ENCODE measurements around the gene ZC3H6. TPM values are rescaled to one million over a fixed set of nuclear protein-coding genes. Genes with fewer than 3 reads are reported as not detected.
"Not testable (repeated sequence)": the region's sequence is repeated elsewhere in the genome, so short reads cannot be mapped to it uniquely, and the experiment has no call there.

The ZC3H6 gene
- total RNA-seq, 3 donors from 2014 or later, result 8.8 to 20.3 (median 10.9) TPM

- DNase-seq, result no peak
- TF ChIP-seq, protein P1, sequence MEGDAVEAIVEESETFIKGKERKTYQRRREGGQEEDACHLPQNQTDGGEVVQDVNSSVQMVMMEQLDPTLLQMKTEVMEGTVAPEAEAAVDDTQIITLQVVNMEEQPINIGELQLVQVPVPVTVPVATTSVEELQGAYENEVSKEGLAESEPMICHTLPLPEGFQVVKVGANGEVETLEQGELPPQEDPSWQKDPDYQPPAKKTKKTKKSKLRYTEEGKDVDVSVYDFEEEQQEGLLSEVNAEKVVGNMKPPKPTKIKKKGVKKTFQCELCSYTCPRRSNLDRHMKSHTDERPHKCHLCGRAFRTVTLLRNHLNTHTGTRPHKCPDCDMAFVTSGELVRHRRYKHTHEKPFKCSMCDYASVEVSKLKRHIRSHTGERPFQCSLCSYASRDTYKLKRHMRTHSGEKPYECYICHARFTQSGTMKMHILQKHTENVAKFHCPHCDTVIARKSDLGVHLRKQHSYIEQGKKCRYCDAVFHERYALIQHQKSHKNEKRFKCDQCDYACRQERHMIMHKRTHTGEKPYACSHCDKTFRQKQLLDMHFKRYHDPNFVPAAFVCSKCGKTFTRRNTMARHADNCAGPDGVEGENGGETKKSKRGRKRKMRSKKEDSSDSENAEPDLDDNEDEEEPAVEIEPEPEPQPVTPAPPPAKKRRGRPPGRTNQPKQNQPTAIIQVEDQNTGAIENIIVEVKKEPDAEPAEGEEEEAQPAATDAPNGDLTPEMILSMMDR (IDR thresholded peaks at IDR 0.05), result no peak
- Histone ChIP-seq H3K36me3 (ENCODE audit: low read depth) (no peaks in the 10 kb centered on the region), H3K9me3 (no peaks in the 10 kb centered on the region), H3K4me1 (ENCODE audit: low read depth) (no peaks in the 10 kb centered on the region), H3K4me3 (no peak overlapping the region)
- no peak for ATAC-seq
- intact Hi-C loops (cut with DNase I, micrococcal nuclease), result no loop called here
Measured at GRCh38 chr2:112345030-112346027, 69.9 kb downstream of the ZC3H6 start.

GRCh38 chr2:112352292-112352691 is 76.9 kb downstream of the ZC3H6 start:
- H3K9me3 ChIP-seq; H3K36me3 ChIP-seq (ENCODE audit: low read depth); H3K4me1 ChIP-seq (ENCODE audit: low read depth); ATAC-seq; intact Hi-C loops (cut with DNase I, micrococcal nuclease); DNase-seq; H3K4me3 ChIP-seq: not testable (repeated sequence)

DNA sequence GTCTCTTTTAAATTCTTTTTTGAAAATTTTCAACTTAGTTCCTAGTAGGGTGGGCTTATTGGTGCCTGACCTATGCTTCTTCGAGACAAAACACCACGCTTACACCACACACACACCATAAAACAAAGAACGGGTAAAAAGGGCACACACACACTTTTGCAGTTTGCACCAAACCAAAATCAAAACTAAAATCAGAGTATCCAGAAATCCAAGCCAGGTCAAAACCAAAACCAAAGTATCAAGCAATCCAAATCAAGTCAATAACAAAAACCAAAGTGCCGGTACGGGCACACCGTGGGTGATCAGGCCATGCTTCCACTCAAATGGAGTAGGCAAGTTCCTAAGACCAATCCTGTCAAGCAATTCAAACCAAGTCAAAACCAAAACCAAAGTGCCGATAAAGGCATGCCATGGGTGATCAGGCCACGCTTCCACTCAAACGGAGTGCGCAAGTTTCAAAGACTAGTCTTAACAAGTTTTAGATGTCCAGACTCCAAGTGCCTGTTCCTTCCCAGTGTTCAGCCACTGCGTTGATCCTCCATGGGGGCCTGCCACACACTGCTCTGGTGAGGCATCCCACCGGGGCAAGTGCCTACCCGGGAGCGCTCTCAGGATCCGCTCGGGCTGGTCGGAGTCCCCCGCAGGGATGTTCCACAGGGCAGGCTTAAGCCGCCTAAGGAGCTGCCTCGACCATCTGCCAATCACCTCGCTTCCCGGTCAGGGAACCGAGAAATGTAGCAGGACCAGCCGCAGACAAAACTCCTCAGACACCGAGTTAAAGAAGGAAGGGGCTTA is 77.6 kb downstream of the ZC3H6 start:
- H3K9me3 ChIP-seq; H3K4me1 ChIP-seq (ENCODE audit: low read depth); ATAC-seq; intact Hi-C loops (cut with DNase I, micrococcal nuclease); H3K36me3 ChIP-seq (ENCODE audit: low read depth); H3K4me3 ChIP-seq; DNase-seq: not testable (repeated sequence)

DNA sequence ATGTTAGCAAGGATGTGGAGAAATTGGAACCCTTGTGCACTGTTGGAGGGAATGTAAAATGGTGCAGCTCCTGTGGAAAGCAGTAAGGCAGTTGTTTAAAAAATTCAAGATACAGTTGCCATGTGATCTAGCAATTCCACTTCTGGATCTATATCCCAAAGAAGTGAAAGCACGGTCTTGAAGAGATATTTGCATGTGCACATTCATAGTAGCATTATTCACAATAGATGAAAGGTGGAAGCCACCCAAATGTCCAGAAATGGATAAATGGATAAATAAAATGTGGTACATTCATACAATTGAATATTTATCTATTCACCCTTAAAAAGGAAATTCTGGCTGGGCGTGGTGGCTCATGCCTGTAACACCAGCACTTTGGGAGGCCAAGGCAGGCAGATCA is 78.9 kb downstream of the ZC3H6 start:
- DNase-seq; intact Hi-C loops (cut with DNase I, micrococcal nuclease); H3K4me3 ChIP-seq; H3K9me3 ChIP-seq; H3K36me3 ChIP-seq (ENCODE audit: low read depth); ATAC-seq; H3K4me1 ChIP-seq (ENCODE audit: low read depth): not testable (repeated sequence)

GRCh38 chr2:112360055-112360454 is 84.7 kb downstream of the ZC3H6 start:
- ATAC-seq; intact Hi-C loops (cut with DNase I, micrococcal nuclease); H3K36me3 ChIP-seq (ENCODE audit: low read depth); H3K4me3 ChIP-seq; DNase-seq; H3K4me1 ChIP-seq (ENCODE audit: low read depth): not testable (repeated sequence)
- peaks cover 11% of the 10 kb centered on the region for H3K9me3 ChIP-seq

Other genes with a start within 250 kb of the ZC3H6 start
- 10 to 100 TPM; 39.2 to 72.2 (median 55.7) TPM for gene TMEM87B, start 220.3 kb upstream of the ZC3H6 start, total RNA-seq
- 1 to 10 TPM in 1 of 3 donors, under 1 TPM in 2; 0.72 to 2.2 (median 0.94) TPM for gene FBLN7, start 137.2 kb upstream of the ZC3H6 start, total RNA-seq
- 10 to 100 TPM in 1 of 3 donors, 1 to 10 TPM in 2; 8.7 to 13.6 (median 9.6) TPM for gene ZC3H8, start 20.6 kb upstream of the ZC3H6 start, total RNA-seq
- 10 to 100 TPM in 2 of 3 donors, 1 to 10 TPM in 1; 7.5 to 18.8 (median 13.9) TPM for gene RGPD8, start 158.0 kb downstream of the ZC3H6 start, total RNA-seq
- 10 to 100 TPM; 13.4 to 32.2 (median 20.3) TPM for gene TTL, start 206.6 kb downstream of the ZC3H6 start, total RNA-seq

All from mucosa of descending colon (tissue), 3 donors.